HEK293 (cell line): Measurements from ENCODE around the gene HRAS.

Experiments used
- BCL11A ChIP-seq: fragments of 450-650 bp; formaldehyde crosslinking; IDR thresholded peaks from 2 replicates; pipeline ENCODE4 v1.5.1; 2016; ENCODE audit warnings: low read depth, missing biosample characterization, missing genetic modification characterization
- CTCF ChIP-seq: fragments of 450-650 bp; formaldehyde crosslinking; IDR thresholded peaks from 2 replicates; pipeline ENCODE4 v1.5.1; 2016; ENCODE audit warnings: missing biosample characterization, missing genetic modification characterization
- GLIS2 ChIP-seq: fragments of 450-650 bp; formaldehyde crosslinking; IDR thresholded peaks from 2 replicates; pipeline ENCODE4 v1.5.1; 2016; ENCODE audit warnings: missing biosample characterization, missing genetic modification characterization
- HOXA7 ChIP-seq: sonication (generic); formaldehyde crosslinking; IDR thresholded peaks from 2 replicates; pipeline ENCODE4 v1.8.1; 2022; ENCODE audit warnings: missing genetic modification reagents, borderline replicate concordance
- KLF1 ChIP-seq: fragments of 450-650 bp; formaldehyde crosslinking; IDR thresholded peaks from 2 replicates; pipeline ENCODE4 v1.5.1; 2016; ENCODE audit warnings: missing biosample characterization, missing genetic modification characterization
- PATZ1 ChIP-seq: fragments of 450-650 bp; formaldehyde crosslinking; IDR thresholded peaks from 2 replicates; pipeline ENCODE4 v1.5.1; 2016; ENCODE audit warnings: missing biosample characterization, missing genetic modification characterization
- YY1 ChIP-seq: fragments of 450-650 bp; formaldehyde crosslinking; IDR thresholded peaks from 2 replicates; pipeline ENCODE4 v1.5.1; 2018; ENCODE audit warnings: missing biosample characterization, missing genetic modification characterization
- ZBTB7A ChIP-seq: fragments of 450-650 bp; formaldehyde crosslinking; IDR thresholded peaks from 2 replicates; pipeline ENCODE4 v1.5.1; 2016; ENCODE audit warnings: low read depth, missing biosample characterization, missing genetic modification characterization
- ZNF335 ChIP-seq: fragments of 450-650 bp; formaldehyde crosslinking; conservative IDR thresholded peaks from 2 replicates; pipeline ENCODE4 v1.5.1; 2016; ENCODE audit warnings: missing biosample characterization, missing genetic modification characterization
- TF ChIP-seq, protein P1 (sequence below): fragments of 450-650 bp; IDR thresholded peaks from 2 replicates; pipeline ENCODE4 v1.5.1; 2018; ENCODE audit warnings: missing biosample characterization, missing genetic modification characterization

DNA sequence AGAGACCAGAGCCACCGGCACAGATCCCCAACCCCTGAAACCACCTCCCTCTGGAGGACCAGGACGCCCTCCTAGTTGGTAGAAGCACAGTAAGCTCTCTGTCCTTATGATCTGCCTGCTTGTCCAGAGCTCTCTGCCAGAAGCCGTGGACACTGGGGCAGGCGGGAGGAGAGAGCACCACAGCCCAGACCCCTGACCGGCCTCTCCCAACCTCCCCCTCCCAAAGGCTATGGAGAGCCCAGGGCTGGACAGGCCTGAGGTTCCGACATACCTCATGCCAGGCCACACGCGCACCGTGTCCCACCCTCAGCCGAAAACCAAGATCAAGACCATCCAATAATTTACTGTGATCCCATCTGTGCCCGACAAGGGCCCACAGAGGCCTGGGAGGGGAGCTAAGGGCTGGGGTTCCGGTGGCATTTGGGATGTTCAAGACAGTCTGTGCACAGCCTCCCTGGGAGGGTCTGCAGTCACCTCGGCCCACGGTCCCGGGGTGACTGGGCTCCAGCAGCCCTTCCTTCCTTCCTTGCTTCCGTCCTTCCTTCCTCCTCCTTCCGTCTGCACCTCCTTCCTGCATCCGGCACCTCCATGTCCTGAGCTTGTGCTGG, 3.4 kb downstream of the HRAS start:
- no peak for TF ChIP-seq HOXA7 (CRISPR knock-in tag)
- no peak for TF ChIP-seq CTCF
- no peak for TF ChIP-seq ZNF335 (tag by site-specific recombination)
- TF ChIP-seq GLIS2 (tag by site-specific recombination) = no peak
- TF ChIP-seq ZBTB7A = no peak
- no peak for TF ChIP-seq PATZ1
- TF ChIP-seq BCL11A (tag by site-specific recombination) = no peak
- no peak for TF ChIP-seq YY1 (tag by site-specific recombination)
- no peak for TF ChIP-seq KLF1 (tag by site-specific recombination)
- TF ChIP-seq, protein P1, sequence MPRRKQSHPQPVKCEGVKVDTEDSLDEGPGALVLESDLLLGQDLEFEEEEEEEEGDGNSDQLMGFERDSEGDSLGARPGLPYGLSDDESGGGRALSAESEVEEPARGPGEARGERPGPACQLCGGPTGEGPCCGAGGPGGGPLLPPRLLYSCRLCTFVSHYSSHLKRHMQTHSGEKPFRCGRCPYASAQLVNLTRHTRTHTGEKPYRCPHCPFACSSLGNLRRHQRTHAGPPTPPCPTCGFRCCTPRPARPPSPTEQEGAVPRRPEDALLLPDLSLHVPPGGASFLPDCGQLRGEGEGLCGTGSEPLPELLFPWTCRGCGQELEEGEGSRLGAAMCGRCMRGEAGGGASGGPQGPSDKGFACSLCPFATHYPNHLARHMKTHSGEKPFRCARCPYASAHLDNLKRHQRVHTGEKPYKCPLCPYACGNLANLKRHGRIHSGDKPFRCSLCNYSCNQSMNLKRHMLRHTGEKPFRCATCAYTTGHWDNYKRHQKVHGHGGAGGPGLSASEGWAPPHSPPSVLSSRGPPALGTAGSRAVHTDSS (tag by site-specific recombination) = no peak
